Keratinocyte (primary cell): Measurements from ENCODE around the gene POP7. TPM values are rescaled to one million over a fixed set of nuclear protein-coding genes. Genes with fewer than 3 reads are reported as not detected.

ENCODE experiments used
- DNase-seq: peaks from one replicate; pipeline ENCODE4 v3.0.0-alpha.2; 2011; ENCODE audit warnings: low read depth, missing footprints, low spot score
- FAIRE-seq: peaks from 2 replicates; lab custom pipeline; 2011; peaks lifted over from hg19 to GRCh38; lab: Jason Lieb, UNC
- H2AFZ ChIP-seq: 2 replicates; pipeline ENCODE4 v1.6.0; 2012; ENCODE audit warnings: low read length, control low read depth, inconsistent platforms; ENCODE audit not compliant: control insufficient read depth
- H3K27ac ChIP-seq: 2 replicates; pipeline ENCODE4 v1.5.1; 2011; ENCODE audit warnings: low read length; ENCODE audit not compliant: control insufficient read depth, insufficient read depth
- H3K27me3 ChIP-seq: 3 replicates; pipeline ENCODE4 v1.6.0; 2011; ENCODE audit warnings: low read length; ENCODE audit not compliant: control insufficient read depth, insufficient read depth; ENCODE audit errors: extremely low read depth
- H3K36me3 ChIP-seq, 2 experiments: 2 replicates in 1 of 2; 3 replicates in 1 of 2; pipeline ENCODE4 v1.5.1; 2011; ENCODE audit warnings: low read length in 2 of 2, mild to moderate bottlenecking in 1 of 2; ENCODE audit not compliant: control insufficient read depth in 2 of 2, insufficient read depth in 2 of 2; ENCODE audit errors: extremely low read depth in 1 of 2
- H3K4me1 ChIP-seq: 3 replicates; pipeline ENCODE4 v1.5.1; 2011; ENCODE audit warnings: low read length; ENCODE audit not compliant: control insufficient read depth, insufficient read depth; ENCODE audit errors: extremely low read depth
- H3K4me2 ChIP-seq: 3 replicates; pipeline ENCODE4 v1.6.0; 2011; ENCODE audit warnings: low read depth, low read length; ENCODE audit not compliant: control insufficient read depth, insufficient read depth; ENCODE audit errors: extremely low read depth
- H3K4me3 ChIP-seq, 3 experiments: fragments of 200-600 bp in 1 of 3; sonication (generic) in 1 of 3; 2 replicates in 2 of 3; 3 replicates in 1 of 3; pipeline ENCODE4 v1.5.1; 2011 to 2016; ENCODE audit warnings: low read length in 3 of 3, mild to moderate bottlenecking in 3 of 3, control low read depth in 2 of 3, inconsistent platforms in 1 of 3, low read depth in 1 of 3, mixed read lengths in 1 of 3, mixed run types in 1 of 3, moderate library complexity in 1 of 3; ENCODE audit not compliant: control insufficient read depth in 2 of 3, insufficient read depth in 2 of 3; ENCODE audit errors: extremely low read depth in 1 of 3
- H3K79me2 ChIP-seq: 2 replicates; pipeline ENCODE4 v1.6.0; 2012; ENCODE audit warnings: low read length; ENCODE audit not compliant: control insufficient read depth, insufficient read depth
- H3K9ac ChIP-seq: 3 replicates; pipeline ENCODE4 v1.6.0; 2011; ENCODE audit warnings: low read length; ENCODE audit not compliant: control insufficient read depth, insufficient read depth; ENCODE audit errors: extremely low read depth
- H3K9me1 ChIP-seq: 3 replicates; pipeline ENCODE4 v1.6.0; 2011; ENCODE audit warnings: low read length; ENCODE audit not compliant: control insufficient read depth, insufficient read depth; ENCODE audit errors: extremely low read depth
- H3K9me3 ChIP-seq: 2 replicates; pipeline ENCODE4 v1.5.1; 2012; ENCODE audit warnings: low read depth, low read length; ENCODE audit not compliant: control insufficient read depth
- H4K20me1 ChIP-seq: 3 replicates; pipeline ENCODE4 v1.6.0; 2011; ENCODE audit warnings: low read length; ENCODE audit not compliant: control insufficient read depth, insufficient read depth; ENCODE audit errors: extremely low read depth
- CTCF ChIP-seq, 3 experiments: IDR thresholded peaks in 1 of 3; conservative IDR thresholded peaks in 1 of 3; optimal IDR thresholded peaks in 1 of 3; 2 replicates in 2 of 3; 3 replicates in 1 of 3; pipeline versions ENCODE3 to v1.5.1; 2011; ENCODE audit warnings: low read length in 3 of 3, mild to moderate bottlenecking in 3 of 3, moderate library complexity in 2 of 3, control low read depth in 1 of 3, inconsistent platforms in 1 of 3; ENCODE audit not compliant: insufficient read depth in 2 of 3; ENCODE audit errors: extremely low read depth in 1 of 3
- EZH2 ChIP-seq: IDR thresholded peaks from one replicate; pipeline ENCODE4 v1.6.1; 2012; ENCODE audit warnings: inconsistent platforms, mild to moderate bottlenecking, low read length, moderate library complexity
- dilution Hi-C: fragments of 300-500 bp; cut with MboI; formaldehyde crosslinking; loops from one replicate; pipeline ENCODE4 v1.7.0; 2020; ENCODE audit warnings: low sequenced_read_pairs; ENCODE audit not compliant: extremely low pct_ligation_motif_present
- polyA plus RNA-seq, 5 experiments: library from polyadenylated mRNA; depleted of rRNA in 3 of 5; stranded (reverse) in 3 of 5; stranded (forward) in 1 of 5; unstranded in 1 of 5; fragments of >200 nt; gene quantifications; 1 replicate in 1 of 5; 2 replicates in 3 of 5; 3 replicates in 1 of 5; pipeline versions ENCODE4 v1.2.1 to v1.2.3, GENCODE V29; 2011 to 2012; ENCODE audit warnings: missing spikeins in 2 of 5, low read depth in 1 of 5, low replicate concordance in 1 of 5

The POP7 gene
- polyA plus RNA-seq, 1 donor (not counting 4 experiments of a cell fraction or from before 2014, with no cell fraction given), result 37.8 TPM

GRCh38 chr7:100671353-100672327 is 34.3 kb upstream of the POP7 start:
- no peak overlapping the region for H2AFZ ChIP-seq
- H3K27ac ChIP-seq, result no peak overlapping the region
- H3K9ac ChIP-seq, result no peak overlapping the region
- dilution Hi-C loops, result no loop called here
- no peak for DNase-seq
- H3K4me3 ChIP-seq, result no peak overlapping the region
- no peak for TF ChIP-seq CTCF (optimal IDR thresholded peaks at IDR 0.05 in 1 of 3, IDR thresholded peaks at IDR 0.05 in 1 of 3, conservative IDR thresholded peaks at IDR 0.05 in 1 of 3; ENCODE audit: extremely low read depth in 1 of 3, insufficient read depth in 2 of 3, low read length in 3 of 3)
- TF ChIP-seq EZH2, result no peak
- H3K4me1 ChIP-seq, result peaks cover 4% of the 10 kb centered on the region
- FAIRE-seq, result no peak
- H3K79me2 ChIP-seq, result peaks cover 16% of the 10 kb centered on the region
- H3K27me3 ChIP-seq, result no peaks in the 10 kb centered on the region
- no peaks in the 10 kb centered on the region for H4K20me1 ChIP-seq
- no peak overlapping the region for H3K4me2 ChIP-seq
- peaks cover 2% of the 10 kb centered on the region in 2 experiments for H3K36me3 ChIP-seq
- H3K9me3 ChIP-seq, result no peaks in the 10 kb centered on the region
- no peaks in the 10 kb centered on the region for H3K9me1 ChIP-seq

- Histone ChIP-seq H3K9ac (peak within 1 kb of the TSS; percentile 96), H4K20me1 (no peaks in the 10 kb centered on the region), H2AFZ (peak within 1 kb of the TSS; percentile 100), H3K36me3 (peaks cover 11 to 18% of the 10 kb centered on the region in 2 experiments), H3K9me1 (no peaks in the 10 kb centered on the region), H3K4me3 (peak within 1 kb of the TSS; percentile 70 to 97 (median 88)), H3K4me1 (peaks cover 4% of the 10 kb centered on the region), H3K9me3 (no peaks in the 10 kb centered on the region), H3K27ac (peak within 1 kb of the TSS; percentile 99), H3K27me3 (no peaks in the 10 kb centered on the region), H3K4me2 (peak within 1 kb of the TSS; percentile 91), H3K79me2 (peaks cover 31% of the 10 kb centered on the region)
- dilution Hi-C loops, result no loop called here
- DNase-seq (peak; percentile 93), FAIRE-seq (peak; percentile 86)
- TF ChIP-seq EZH2 (no peak), CTCF (optimal IDR thresholded peaks at IDR 0.05 in 1 of 3, IDR thresholded peaks at IDR 0.05 in 1 of 3, conservative IDR thresholded peaks at IDR 0.05 in 1 of 3; ENCODE audit: extremely low read depth in 1 of 3, insufficient read depth in 2 of 3, low read length in 3 of 3) (no peak)
Observed at GRCh38 chr7:100673302-100673941, 32.5 kb upstream of the POP7 start, which contains the start of gene GNB2. Gene GNB2, plus strand, starts transcription at chr7:100673740. Its CDS starts 2,526 bp downstream, at chr7:100676266.
